HEK293 (cell line): ENCODE measurements around the gene SHISA5.

ENCODE experiments used
- CTCF ChIA-PET: fragments of 350-600 bp; formaldehyde crosslinking; extraction: SDS; loops from one replicate; lab custom pipeline; 2021; ENCODE audit warnings: antibody characterized with exemption; lab: Yijun Ruan, JAX
- POLR2A ChIA-PET: fragments of 300-600 bp; formaldehyde crosslinking; extraction: SDS; loops from one replicate; lab custom pipeline; 2020; ENCODE audit warnings: antibody characterized with exemption, inconsistent platforms; lab: Yijun Ruan, JAX
- H3K27ac ChIP-seq: fragments of 200-500 bp; sonication (Bioruptor generic); 2 replicates; pipeline ENCODE4 v1.5.1; 2014; ENCODE audit warnings: low read depth, low read length, control low read depth, inconsistent platforms; ENCODE audit errors: extremely low read depth
- H3K36me3 ChIP-seq, 2 experiments: fragments of 200-500 bp in 1 of 2; sonication (Bioruptor generic) in 1 of 2; 1 replicate in 1 of 2; 2 replicates in 1 of 2; pipeline ENCODE4 v1.5.1; 2014 to 2017; ENCODE audit warnings: inconsistent platforms in 2 of 2, low read length in 2 of 2; ENCODE audit not compliant: control insufficient read depth in 2 of 2, insufficient read depth in 1 of 2
- H3K4me1 ChIP-seq: fragments of 200-500 bp; sonication (Bioruptor generic); 2 replicates; pipeline ENCODE4 v1.5.1; 2014; ENCODE audit warnings: mild to moderate bottlenecking, low read length, inconsistent platforms; ENCODE audit not compliant: control insufficient read depth, insufficient read depth
- H3K4me3 ChIP-seq: 2 replicates; pipeline ENCODE4 v1.5.1; 2011; ENCODE audit warnings: low read depth, mild to moderate bottlenecking, control low read depth, low read length, moderate library complexity
- H3K9me3 ChIP-seq: fragments of 200-500 bp; sonication (Bioruptor generic); 2 replicates; pipeline ENCODE4 v1.5.1; 2014; ENCODE audit warnings: low read depth, low read length, inconsistent platforms; ENCODE audit not compliant: control insufficient read depth, insufficient read depth
- BCL11B ChIP-seq: fragments of 450-650 bp; formaldehyde crosslinking; IDR thresholded peaks from 2 replicates; pipeline ENCODE4 v1.5.1; 2016; ENCODE audit warnings: low read depth, missing biosample characterization, missing genetic modification characterization
- GLIS1 ChIP-seq: fragments of 450-650 bp; formaldehyde crosslinking; IDR thresholded peaks from 2 replicates; pipeline ENCODE4 v1.5.1; 2016; ENCODE audit warnings: missing biosample characterization, missing genetic modification characterization
- KLF1 ChIP-seq: fragments of 450-650 bp; formaldehyde crosslinking; IDR thresholded peaks from 2 replicates; pipeline ENCODE4 v1.5.1; 2016; ENCODE audit warnings: missing biosample characterization, missing genetic modification characterization
- KLF10 ChIP-seq: fragments of 450-650 bp; IDR thresholded peaks from 2 replicates; pipeline ENCODE4 v1.5.1; 2018; ENCODE audit warnings: missing biosample characterization, mild to moderate bottlenecking, missing genetic modification characterization
- KLF9 ChIP-seq: fragments of 450-650 bp; formaldehyde crosslinking; IDR thresholded peaks from 2 replicates; pipeline ENCODE4 v1.5.1; 2016; ENCODE audit warnings: missing biosample characterization, missing genetic modification characterization, low read depth
- OVOL3 ChIP-seq: fragments of 450-650 bp; formaldehyde crosslinking; IDR thresholded peaks from 2 replicates; pipeline ENCODE4 v1.5.1; 2016; ENCODE audit warnings: missing biosample characterization, missing genetic modification characterization
- RBAK ChIP-seq: fragments of 450-650 bp; formaldehyde crosslinking; IDR thresholded peaks from 2 replicates; pipeline ENCODE4 v1.5.1; 2016; ENCODE audit warnings: missing biosample characterization, missing genetic modification characterization
- SP2 ChIP-seq: fragments of 450-650 bp; formaldehyde crosslinking; IDR thresholded peaks from 2 replicates; pipeline ENCODE4 v1.5.1; 2016; ENCODE audit warnings: missing biosample characterization, missing genetic modification characterization
- ZBTB8A ChIP-seq: fragments of 450-650 bp; formaldehyde crosslinking; IDR thresholded peaks from 2 replicates; pipeline ENCODE4 v1.5.1; 2016; ENCODE audit warnings: missing biosample characterization, missing genetic modification characterization
- ZFP41 ChIP-seq: fragments of 450-650 bp; formaldehyde crosslinking; IDR thresholded peaks from 2 replicates; pipeline ENCODE4 v1.5.1; 2016; ENCODE audit warnings: missing biosample characterization, missing genetic modification characterization, borderline replicate concordance
- ZNF2 ChIP-seq: fragments of 450-650 bp; formaldehyde crosslinking; IDR thresholded peaks from 2 replicates; pipeline ENCODE4 v1.5.1; 2016; ENCODE audit warnings: missing biosample characterization, missing genetic modification characterization
- ZNF223 ChIP-seq: fragments of 450-650 bp; formaldehyde crosslinking; IDR thresholded peaks from 2 replicates; pipeline ENCODE4 v1.5.1; 2016; ENCODE audit warnings: missing biosample characterization, missing genetic modification characterization
- ZNF37A ChIP-seq: fragments of 450-650 bp; IDR thresholded peaks from 2 replicates; pipeline ENCODE4 v1.5.1; 2018; ENCODE audit warnings: missing biosample characterization, missing genetic modification characterization
- ZNF391 ChIP-seq: fragments of 450-650 bp; formaldehyde crosslinking; IDR thresholded peaks from 2 replicates; pipeline ENCODE4 v1.5.1; 2016; ENCODE audit warnings: low read depth, missing biosample characterization, missing genetic modification characterization, borderline replicate concordance
- ZNF404 ChIP-seq: fragments of 450-650 bp; formaldehyde crosslinking; IDR thresholded peaks from 2 replicates; pipeline ENCODE4 v1.5.1; 2017; ENCODE audit warnings: missing biosample characterization, missing genetic modification characterization
- ZNF501 ChIP-seq: fragments of 450-650 bp; formaldehyde crosslinking; IDR thresholded peaks from 2 replicates; pipeline ENCODE4 v1.5.1; 2016; ENCODE audit warnings: missing biosample characterization, missing genetic modification characterization
- ZNF560 ChIP-seq: fragments of 450-650 bp; formaldehyde crosslinking; IDR thresholded peaks from 2 replicates; pipeline ENCODE4 v1.5.1; 2017; ENCODE audit warnings: missing biosample characterization, missing genetic modification characterization, borderline replicate concordance
- ZNF629 ChIP-seq: fragments of 450-650 bp; formaldehyde crosslinking; IDR thresholded peaks from 2 replicates; pipeline ENCODE4 v1.5.1; 2017; ENCODE audit warnings: missing biosample characterization, missing genetic modification characterization
- ZNF658 ChIP-seq: fragments of 450-650 bp; formaldehyde crosslinking; IDR thresholded peaks from 2 replicates; pipeline ENCODE4; 2016; ENCODE audit warnings: missing biosample characterization, missing genetic modification characterization
- ZNF677 ChIP-seq: fragments of 450-650 bp; IDR thresholded peaks from 2 replicates; pipeline ENCODE4 v1.5.0; 2018; ENCODE audit warnings: missing biosample characterization, mild to moderate bottlenecking, missing genetic modification characterization, moderate library complexity
- ZNF76 ChIP-seq: fragments of 450-650 bp; formaldehyde crosslinking; IDR thresholded peaks from 2 replicates; pipeline ENCODE4; 2016; ENCODE audit warnings: low read depth, missing biosample characterization, missing genetic modification characterization, borderline replicate concordance
- ZNF837 ChIP-seq: fragments of 450-650 bp; formaldehyde crosslinking; IDR thresholded peaks from 2 replicates; pipeline ENCODE4 v1.5.1; 2016; ENCODE audit warnings: missing biosample characterization, missing genetic modification characterization
- ZNF843 ChIP-seq: fragments of 450-650 bp; formaldehyde crosslinking; IDR thresholded peaks from 2 replicates; pipeline ENCODE4 v1.5.1; 2016; ENCODE audit warnings: missing biosample characterization, missing genetic modification characterization
- ZSCAN23 ChIP-seq: fragments of 450-650 bp; formaldehyde crosslinking; IDR thresholded peaks from 2 replicates; pipeline ENCODE4 v1.5.1; 2016; ENCODE audit warnings: missing biosample characterization, missing genetic modification characterization
- ZXDB ChIP-seq: fragments of 450-650 bp; formaldehyde crosslinking; IDR thresholded peaks from 2 replicates; pipeline ENCODE4 v1.5.1; 2016; ENCODE audit warnings: missing biosample characterization, missing genetic modification characterization
- TF ChIP-seq, protein P1 (sequence below): fragments of 450-650 bp; formaldehyde crosslinking; IDR thresholded peaks from 2 replicates; pipeline ENCODE4 v1.5.1; 2017; ENCODE audit warnings: missing biosample characterization, missing genetic modification characterization
- TF ChIP-seq, protein P2 (sequence below): fragments of 450-650 bp; formaldehyde crosslinking; IDR thresholded peaks from 2 replicates; pipeline ENCODE4 v1.5.1; 2016; ENCODE audit warnings: missing biosample characterization, missing genetic modification characterization
- TF ChIP-seq, protein P3 (sequence below): fragments of 450-650 bp; formaldehyde crosslinking; optimal IDR thresholded peaks from 2 replicates; pipeline ENCODE3; 2016; ENCODE audit warnings: missing biosample characterization, mild to moderate bottlenecking, missing genetic modification characterization
- TF ChIP-seq, protein P4 (sequence below): fragments of 450-650 bp; formaldehyde crosslinking; IDR thresholded peaks from 2 replicates; pipeline ENCODE4 v1.5.1; 2016; ENCODE audit warnings: missing biosample characterization, missing genetic modification characterization

The SHISA5 gene

DNA sequence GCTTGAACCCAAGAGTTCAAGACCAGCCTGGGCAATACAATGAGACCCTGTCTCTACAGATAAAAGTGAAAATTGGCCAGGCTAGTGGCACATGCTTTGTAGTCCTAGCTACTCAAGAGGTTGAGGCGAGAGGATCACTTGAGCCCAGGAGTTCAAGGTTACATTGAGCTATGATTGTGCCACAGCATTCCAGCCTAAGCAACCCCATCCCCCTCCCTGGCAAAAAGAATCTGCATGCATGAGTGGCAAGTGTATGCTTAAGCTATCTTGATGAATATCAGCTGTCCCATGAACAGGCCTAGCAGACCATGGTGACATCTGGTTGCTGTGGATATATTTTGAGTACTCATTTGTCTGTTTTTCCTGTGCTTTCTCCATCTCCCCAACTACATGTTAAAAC, 52.7 kb downstream of the SHISA5 start (continued):
- TF ChIP-seq ZFP41 (tag by site-specific recombination) (no peak), ZNF658 (tag by site-specific recombination) (no peak), ZNF560 (tag by site-specific recombination) (no peak), SP2 (no peak), ZNF223 (tag by site-specific recombination) (no peak), ZNF391 (tag by site-specific recombination) (no peak)

DNA sequence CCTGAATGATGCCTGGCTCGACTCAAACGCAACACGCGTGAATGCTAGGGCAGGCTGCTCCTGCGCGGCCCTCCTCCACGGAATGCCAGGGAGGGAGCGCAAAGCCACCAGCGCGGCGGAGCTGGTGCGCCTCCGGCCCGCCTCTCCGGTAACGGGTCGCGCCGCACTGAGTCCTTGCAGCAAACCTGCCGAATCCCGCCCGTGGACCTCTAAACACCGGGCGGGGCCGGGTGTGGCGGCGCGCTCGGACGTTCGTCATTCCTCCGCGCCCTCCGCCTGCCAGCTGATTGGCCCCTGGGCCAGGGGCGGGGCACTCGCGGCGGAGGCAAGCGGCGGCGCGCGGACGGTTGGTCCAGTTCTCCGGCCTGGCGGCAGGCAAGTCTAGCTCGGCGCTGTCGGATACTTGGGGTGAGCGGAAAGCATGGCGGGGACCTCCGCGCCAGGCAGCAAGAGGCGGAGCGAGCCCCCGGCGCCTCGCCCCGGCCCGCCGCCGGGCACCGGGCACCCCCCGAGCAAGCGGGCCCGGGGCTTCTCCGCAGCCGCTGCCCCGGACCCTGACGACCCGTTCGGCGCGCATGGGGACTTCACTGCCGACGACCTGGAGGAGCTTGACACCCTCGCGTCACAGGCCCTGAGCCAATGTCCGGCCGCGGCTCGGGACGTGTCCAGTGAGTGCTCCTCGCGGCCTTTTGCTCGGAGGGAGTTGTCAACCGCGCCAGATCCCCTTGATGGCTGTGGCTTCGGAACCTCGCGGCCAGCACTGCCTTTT, 57.4 kb downstream of the SHISA5 start, which contains the start of gene ATRIP:
Gene ATRIP (plus strand): TSS at position 313 of the 769 bp plus-strand sequence. CDS start 109 bp downstream, at position 422.
- H3K36me3 ChIP-seq: peaks cover 12 to 48% of the 10 kb centered on the region in 2 experiments; a peak in 2 of 3 replicates
- H3K9me3 ChIP-seq: no peaks in the 10 kb centered on the region
- no peaks in the 10 kb centered on the region; the same call in 1 of the 2 replicates for H3K4me1 ChIP-seq
- H3K27ac ChIP-seq: peak within 1 kb of the TSS; percentile 50; the same call in 1 of the 2 replicates
- CTCF ChIA-PET: interaction anchor here (0.8 to 5.3 kb wide), 4 partner anchors 11 to 103 kb away, joined by 3 to 38 read pairs (median 4); no protein-coding TSS in a partner anchor
- peak within 1 kb of the TSS; percentile 99 for H3K4me3 ChIP-seq
- POLR2A ChIA-PET: interaction anchor here (0.6 to 2.4 kb wide), 17 partner anchors 10 to 288 kb away, joined by 3 to 22 read pairs (median 4); partner anchors contain the start of genes IP6K2, PFKFB4 and ZNF589
- no peak for TF ChIP-seq BCL11B
- TF ChIP-seq, protein P1, sequence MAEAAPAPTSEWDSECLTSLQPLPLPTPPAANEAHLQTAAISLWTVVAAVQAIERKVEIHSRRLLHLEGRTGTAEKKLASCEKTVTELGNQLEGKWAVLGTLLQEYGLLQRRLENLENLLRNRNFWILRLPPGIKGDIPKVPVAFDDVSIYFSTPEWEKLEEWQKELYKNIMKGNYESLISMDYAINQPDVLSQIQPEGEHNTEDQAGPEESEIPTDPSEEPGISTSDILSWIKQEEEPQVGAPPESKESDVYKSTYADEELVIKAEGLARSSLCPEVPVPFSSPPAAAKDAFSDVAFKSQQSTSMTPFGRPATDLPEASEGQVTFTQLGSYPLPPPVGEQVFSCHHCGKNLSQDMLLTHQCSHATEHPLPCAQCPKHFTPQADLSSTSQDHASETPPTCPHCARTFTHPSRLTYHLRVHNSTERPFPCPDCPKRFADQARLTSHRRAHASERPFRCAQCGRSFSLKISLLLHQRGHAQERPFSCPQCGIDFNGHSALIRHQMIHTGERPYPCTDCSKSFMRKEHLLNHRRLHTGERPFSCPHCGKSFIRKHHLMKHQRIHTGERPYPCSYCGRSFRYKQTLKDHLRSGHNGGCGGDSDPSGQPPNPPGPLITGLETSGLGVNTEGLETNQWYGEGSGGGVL (tag by site-specific recombination): 0 out of 2 replicates have a peak, but pooled peaks have one; percentile 20
- 0 out of 2 replicates have a peak, but pooled peaks have one; percentile 18 for TF ChIP-seq OVOL3 (tag by site-specific recombination)
- TF ChIP-seq, protein P2, sequence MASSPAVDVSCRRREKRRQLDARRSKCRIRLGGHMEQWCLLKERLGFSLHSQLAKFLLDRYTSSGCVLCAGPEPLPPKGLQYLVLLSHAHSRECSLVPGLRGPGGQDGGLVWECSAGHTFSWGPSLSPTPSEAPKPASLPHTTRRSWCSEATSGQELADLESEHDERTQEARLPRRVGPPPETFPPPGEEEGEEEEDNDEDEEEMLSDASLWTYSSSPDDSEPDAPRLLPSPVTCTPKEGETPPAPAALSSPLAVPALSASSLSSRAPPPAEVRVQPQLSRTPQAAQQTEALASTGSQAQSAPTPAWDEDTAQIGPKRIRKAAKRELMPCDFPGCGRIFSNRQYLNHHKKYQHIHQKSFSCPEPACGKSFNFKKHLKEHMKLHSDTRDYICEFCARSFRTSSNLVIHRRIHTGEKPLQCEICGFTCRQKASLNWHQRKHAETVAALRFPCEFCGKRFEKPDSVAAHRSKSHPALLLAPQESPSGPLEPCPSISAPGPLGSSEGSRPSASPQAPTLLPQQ (tag by site-specific recombination): peak; percentile 53; the same call in 1 of the 2 replicates
- no peak for TF ChIP-seq RBAK (tag by site-specific recombination)
- TF ChIP-seq ZNF76: peak; percentile 77; the same call in 1 of the 2 replicates
- TF ChIP-seq ZNF837 (tag by site-specific recombination): no peak
- TF ChIP-seq, protein P3, sequence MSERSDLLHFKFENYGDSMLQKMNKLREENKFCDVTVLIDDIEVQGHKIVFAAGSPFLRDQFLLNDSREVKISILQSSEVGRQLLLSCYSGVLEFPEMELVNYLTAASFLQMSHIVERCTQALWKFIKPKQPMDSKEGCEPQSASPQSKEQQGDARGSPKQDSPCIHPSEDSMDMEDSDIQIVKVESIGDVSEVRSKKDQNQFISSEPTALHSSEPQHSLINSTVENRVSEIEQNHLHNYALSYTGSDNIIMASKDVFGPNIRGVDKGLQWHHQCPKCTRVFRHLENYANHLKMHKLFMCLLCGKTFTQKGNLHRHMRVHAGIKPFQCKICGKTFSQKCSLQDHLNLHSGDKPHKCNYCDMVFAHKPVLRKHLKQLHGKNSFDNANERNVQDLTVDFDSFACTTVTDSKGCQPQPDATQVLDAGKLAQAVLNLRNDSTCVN (tag by site-specific recombination): peak; percentile 90
- no peak for TF ChIP-seq GLIS1 (tag by site-specific recombination)
- no peak for TF ChIP-seq ZNF37A
- TF ChIP-seq, protein P4, sequence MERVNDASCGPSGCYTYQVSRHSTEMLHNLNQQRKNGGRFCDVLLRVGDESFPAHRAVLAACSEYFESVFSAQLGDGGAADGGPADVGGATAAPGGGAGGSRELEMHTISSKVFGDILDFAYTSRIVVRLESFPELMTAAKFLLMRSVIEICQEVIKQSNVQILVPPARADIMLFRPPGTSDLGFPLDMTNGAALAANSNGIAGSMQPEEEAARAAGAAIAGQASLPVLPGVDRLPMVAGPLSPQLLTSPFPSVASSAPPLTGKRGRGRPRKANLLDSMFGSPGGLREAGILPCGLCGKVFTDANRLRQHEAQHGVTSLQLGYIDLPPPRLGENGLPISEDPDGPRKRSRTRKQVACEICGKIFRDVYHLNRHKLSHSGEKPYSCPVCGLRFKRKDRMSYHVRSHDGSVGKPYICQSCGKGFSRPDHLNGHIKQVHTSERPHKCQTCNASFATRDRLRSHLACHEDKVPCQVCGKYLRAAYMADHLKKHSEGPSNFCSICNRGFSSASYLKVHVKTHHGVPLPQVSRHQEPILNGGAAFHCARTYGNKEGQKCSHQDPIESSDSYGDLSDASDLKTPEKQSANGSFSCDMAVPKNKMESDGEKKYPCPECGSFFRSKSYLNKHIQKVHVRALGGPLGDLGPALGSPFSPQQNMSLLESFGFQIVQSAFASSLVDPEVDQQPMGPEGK (tag by site-specific recombination): peak; percentile 61; the same call in 1 of the 2 replicates
- no peak for TF ChIP-seq ZNF404 (tag by site-specific recombination)
- TF ChIP-seq ZXDB (tag by site-specific recombination): peak; percentile 75
- TF ChIP-seq ZNF501 (tag by site-specific recombination): peak; percentile 82
- no peak for TF ChIP-seq ZSCAN23 (tag by site-specific recombination)
- TF ChIP-seq KLF9 (tag by site-specific recombination): peak; percentile 81
- TF ChIP-seq KLF1: peak; percentile 94
- TF ChIP-seq ZNF677: no peak
- peak; percentile 17; the same call in 1 of the 2 replicates for TF ChIP-seq ZNF2
- TF ChIP-seq ZNF629 (tag by site-specific recombination): peak; percentile 36
- TF ChIP-seq KLF10 (tag by site-specific recombination): peak; percentile 87
- no peak for TF ChIP-seq ZBTB8A (tag by site-specific recombination)
- no peak for TF ChIP-seq ZNF560 (tag by site-specific recombination)
- 0 out of 2 replicates have a peak, but pooled peaks have one; percentile 23 for TF ChIP-seq ZNF843 (tag by site-specific recombination)
